ENCODE measurements around the gene BACH1.

The BACH1 gene

GRCh38 chr21:29295066-29295650 is 3.6 kb upstream of the BACH1 start:
- no peak for DNase-seq

GRCh38 chr21:29296446-29296845 is 2.3 kb upstream of the BACH1 start:
- no peak for DNase-seq

GRCh38 chr21:29297483-29298347 is 1.0 kb upstream of the BACH1 start:
- DNase-seq = no peak

- DNase-seq = no peak
These were observed 559 bp downstream of the BACH1 start for GRCh38 chr21:29299046-29299915.

- DNase-seq = peak; percentile 39
These were observed 1.4 kb downstream of the BACH1 start for GRCh38 chr21:29299916-29300806.

GRCh38 chr21:29300807-29301138 is 2.1 kb downstream of the BACH1 start:
- no peak for DNase-seq

GRCh38 chr21:29301691-29302090 is 3.0 kb downstream of the BACH1 start:
- no peak for DNase-seq

- no peak for DNase-seq
These were observed 3.7 kb downstream of the BACH1 start for GRCh38 chr21:29302359-29302875.

- DNase-seq = no peak
These were observed 4.6 kb downstream of the BACH1 start for GRCh38 chr21:29303288-29303687.

- no peak for DNase-seq
These were observed 5.9 kb downstream of the BACH1 start for GRCh38 chr21:29304597-29304996.

- no peak for DNase-seq
These were observed 6.3 kb downstream of the BACH1 start for GRCh38 chr21:29305068-29305467.

- DNase-seq = no peak
These were observed 6.8 kb downstream of the BACH1 start for GRCh38 chr21:29305561-29305960.

- DNase-seq = no peak
These were observed 8.2 kb downstream of the BACH1 start for GRCh38 chr21:29306920-29307319.

- DNase-seq = no peak
These were observed 9.2 kb downstream of the BACH1 start for GRCh38 chr21:29307718-29308455.

- DNase-seq = no peak
These were observed 9.7 kb downstream of the BACH1 start for GRCh38 chr21:29308456-29308783.

GRCh38 chr21:29309703-29310102 is 11.0 kb downstream of the BACH1 start:
- DNase-seq = no peak

- DNase-seq = no peak
These were observed 13.1 kb downstream of the BACH1 start for GRCh38 chr21:29311802-29312201.

- no peak for DNase-seq
These were observed 14.3 kb downstream of the BACH1 start for GRCh38 chr21:29312981-29313380.

GRCh38 chr21:29313662-29314408 is 15.1 kb downstream of the BACH1 start:
- no peak for DNase-seq

- DNase-seq = no peak
These were observed 16.5 kb downstream of the BACH1 start for GRCh38 chr21:29315131-29315749.

Data from NCI-H1105 (cell line).